DND-41 (cell line): Measurements from ENCODE around the gene CMC2.

Experiments
- CTCF ChIP-seq: IDR thresholded peaks from 2 replicates; pipeline ENCODE4 v1.5.1; 2012; ENCODE audit warnings: borderline replicate concordance, low read length, moderate library complexity, mild to moderate bottlenecking; ENCODE audit not compliant: poor library complexity, severe bottlenecking; ENCODE audit errors: extremely low read depth
- EZH2 ChIP-seq: IDR thresholded peaks from 3 replicates; pipeline ENCODE4 v1.6.1; 2012; ENCODE audit warnings: borderline replicate concordance, low read depth, mild to moderate bottlenecking, moderate library complexity, low read length, inconsistent platforms; ENCODE audit not compliant: severe bottlenecking

GRCh38 chr16:80973991-80974390 lies 32.7 kb downstream of the CMC2 start:
- TF ChIP-seq CTCF = no peak
- no peak for TF ChIP-seq EZH2
